RWPE2 (cell line): ENCODE measurements around the gene OSBPL2.

Experiments
- ATAC-seq: fragments of 200-7000 bp; cut with Tn5 transposase; 3 replicates; pipeline ENCODE4 v1.9.1; 2021; ENCODE audit warnings: low read depth
- DNase-seq: peaks from one replicate; pipeline ENCODE4 v3.0.0-alpha.2; 2020; ENCODE audit warnings: low spot score
- H3K27ac ChIP-seq: fragments of 450-650 bp; 2 replicates; pipeline ENCODE4 v1.5.1; 2017; ENCODE audit warnings: mild to moderate bottlenecking; ENCODE audit not compliant: poor library complexity, severe bottlenecking
- H3K27me3 ChIP-seq: fragments of 250-450 bp; sonication (Bioruptor Pico); 2 replicates; pipeline ENCODE4 v1.5.1; 2021; ENCODE audit warnings: mild to moderate bottlenecking, moderate library complexity; ENCODE audit not compliant: insufficient read depth, poor library complexity, severe bottlenecking
- H3K36me3 ChIP-seq: fragments of 250-450 bp; sonication (Bioruptor Pico); 2 replicates; pipeline ENCODE4 v1.5.1; 2020; ENCODE audit warnings: low read depth, mild to moderate bottlenecking, moderate library complexity
- H3K4me1 ChIP-seq: fragments of 250-450 bp; sonication (Bioruptor Pico); 2 replicates; pipeline ENCODE4 v1.5.1; 2021; ENCODE audit warnings: mild to moderate bottlenecking, moderate library complexity; ENCODE audit not compliant: insufficient read depth, poor library complexity, severe bottlenecking
- H3K4me3 ChIP-seq: fragments of 250-450 bp; sonication (Bioruptor Pico); 2 replicates; pipeline ENCODE4 v1.5.1; 2021; ENCODE audit warnings: mild to moderate bottlenecking, moderate library complexity; ENCODE audit not compliant: severe bottlenecking
- H3K9me3 ChIP-seq: fragments of 250-450 bp; sonication (Bioruptor Pico); 2 replicates; pipeline ENCODE4 v1.5.1; 2021; ENCODE audit warnings: mild to moderate bottlenecking, moderate library complexity; ENCODE audit not compliant: severe bottlenecking
- CTCF ChIP-seq: fragments of 450-650 bp; IDR thresholded peaks from one replicate; pipeline ENCODE4 v1.5.1; 2017; ENCODE audit warnings: mild to moderate bottlenecking, moderate library complexity; ENCODE audit not compliant: poor library complexity, severe bottlenecking

Gene OSBPL2

GRCh38 chr20:62225820-62226635 lies 12.3 kb upstream of the OSBPL2 start:
- no peak for TF ChIP-seq CTCF
- Histone ChIP-seq H3K4me3 (no peak overlapping the region), H3K27me3 (peaks cover 61% of the 10 kb centered on the region), H3K4me1 (no peaks in the 10 kb centered on the region), H3K36me3 (no peaks in the 10 kb centered on the region), H3K27ac (no peak overlapping the region), H3K9me3 (no peaks in the 10 kb centered on the region)
- DNase-seq (no peak), ATAC-seq (no peak)

GRCh38 chr20:62226707-62227590 lies 11.4 kb upstream of the OSBPL2 start:
- no peaks in the 10 kb centered on the region for H3K36me3 ChIP-seq
- no peak overlapping the region for H3K27ac ChIP-seq
- H3K4me3 ChIP-seq: no peak overlapping the region
- H3K4me1 ChIP-seq: no peaks in the 10 kb centered on the region
- TF ChIP-seq CTCF: no peak
- ATAC-seq (0 out of 3 replicates have a peak, but pooled peaks have one; percentile 7), DNase-seq (no peak)
- H3K27me3 ChIP-seq: peaks cover 51% of the 10 kb centered on the region
- no peaks in the 10 kb centered on the region for H3K9me3 ChIP-seq

- Histone ChIP-seq H3K4me1 (no peaks in the 10 kb centered on the region), H3K27ac (no peak overlapping the region), H3K4me3 (no peak overlapping the region), H3K9me3 (no peaks in the 10 kb centered on the region), H3K27me3 (peaks cover 45% of the 10 kb centered on the region), H3K36me3 (no peaks in the 10 kb centered on the region)
- ATAC-seq (peak; percentile 1; the same call in 1 of the 3 replicates), DNase-seq (no peak)
- no peak for TF ChIP-seq CTCF
These were observed 10.7 kb upstream of the OSBPL2 start for GRCh38 chr20:62227591-62227976.

- H3K4me3 ChIP-seq: no peak overlapping the region
- no peak for TF ChIP-seq CTCF
- ATAC-seq (peak; percentile 40), DNase-seq (no peak)
- H3K4me1 ChIP-seq: no peaks in the 10 kb centered on the region
- H3K27me3 ChIP-seq: peaks cover 38% of the 10 kb centered on the region
- no peaks in the 10 kb centered on the region for H3K9me3 ChIP-seq
- no peaks in the 10 kb centered on the region for H3K36me3 ChIP-seq
- no peak overlapping the region for H3K27ac ChIP-seq
These were observed 10.1 kb upstream of the OSBPL2 start for GRCh38 chr20:62227977-62228958.
